Measurements from ENCODE around the gene RBM27. TPM values are rescaled to one million over a fixed set of nuclear protein-coding genes. Genes with fewer than 3 reads are reported as not detected.
"Not testable (repeated sequence)": the region's sequence is repeated elsewhere in the genome, so short reads cannot be mapped to it uniquely, and the experiment has no call there.

Gene RBM27
- total and polyA plus RNA-seq, 7 experiments from 2014 or later: 7.4 to 32.2 (median 22.2) TPM

GRCh38 chr5:146199176-146199815, 4.1 kb upstream of the RBM27 start:
- H3K4me3 Mint-ChIP-seq: no peak overlapping the region
- peaks cover 0 to 6% (median 0%) of the 10 kb centered on the region in 5 donors for H3K36me3 Mint-ChIP-seq
- H3K27me3 Mint-ChIP-seq: peaks cover 3 to 18% (median 11%) of the 10 kb centered on the region in 5 donors
- H3K9me3 ChIP-seq (ENCODE audit: control insufficient read depth in 2 of 3, low read length in 3 of 3): no peaks in the 10 kb centered on the region
- no peak for ATAC-seq
- H3K27ac ChIP-seq (ENCODE audit: low read depth, low read length): no peak overlapping the region
- H3K4me1 Mint-ChIP-seq: peaks cover 0 to 8% (median 6%) of the 10 kb centered on the region in 7 donors
- peaks cover 0 to 2% (median 0%) of the 10 kb centered on the region in 11 donors for H3K9me3 Mint-ChIP-seq
- no peak overlapping the region for H3K4me3 ChIP-seq (ENCODE audit: low read length)
- no peaks in the 10 kb centered on the region for H3K27me3 ChIP-seq (ENCODE audit: control insufficient read depth in 2 of 2, insufficient read depth in 2 of 2, low read length in 2 of 2)
- intact Hi-C loops (cut with micrococcal nuclease): no loop called here
- H3K27ac Mint-ChIP-seq: no peak overlapping the region
- POLR2A ChIA-PET: no interaction called here
- H3K4me1 ChIP-seq (ENCODE audit: control insufficient read depth in 2 of 2, insufficient read depth in 2 of 2, low read length in 2 of 2): peaks cover 0 to 4% of the 10 kb centered on the region in 2 donors
- no peaks in the 10 kb centered on the region for H3K36me3 ChIP-seq (ENCODE audit: control insufficient read depth in 2 of 3, insufficient read depth in 3 of 3, low read length in 3 of 3)
- CTCF ChIA-PET: no interaction called here
- DNase-seq: no peak

GRCh38 chr5:146201795-146202194, 1.6 kb upstream of the RBM27 start:
- H3K36me3 Mint-ChIP-seq; H3K27me3 Mint-ChIP-seq; H3K36me3 ChIP-seq (ENCODE audit: control insufficient read depth in 2 of 3, insufficient read depth in 3 of 3, low read length in 3 of 3); CTCF ChIA-PET; ATAC-seq; H3K27ac ChIP-seq (ENCODE audit: low read depth, low read length); DNase-seq; H3K27ac Mint-ChIP-seq; H3K4me3 ChIP-seq (ENCODE audit: low read length); H3K9me3 Mint-ChIP-seq; H3K27me3 ChIP-seq (ENCODE audit: control insufficient read depth in 2 of 2, insufficient read depth in 2 of 2, low read length in 2 of 2); intact Hi-C loops (cut with micrococcal nuclease); H3K9me3 ChIP-seq (ENCODE audit: control insufficient read depth in 2 of 3, low read length in 3 of 3): not testable (repeated sequence)
- peaks cover 12 to 17% of the 10 kb centered on the region in 2 donors for H3K4me1 ChIP-seq (ENCODE audit: control insufficient read depth in 2 of 2, insufficient read depth in 2 of 2, low read length in 2 of 2)
- Mint-ChIP-seq H3K4me3 (peak overlapping the region in 1 of 10 donors; percentile 19), H3K4me1 (peaks cover 2 to 17% (median 9%) of the 10 kb centered on the region in 7 donors)
- POLR2A ChIA-PET: interaction anchor here (0.6 to 2.0 kb wide), 5 partner anchors 11 to 19 kb away, joined by 3 to 16 read pairs (median 4); partner anchors contain the start of gene LARS1

GRCh38 chr5:146203872-146204192, 427 bp downstream of the RBM27 start:
- DNase-seq: peak in 2 of 9 donors; percentile 12 to 35
- Histone ChIP-seq H3K9me3 (ENCODE audit: control insufficient read depth in 2 of 3, low read length in 3 of 3) (no peaks in the 10 kb centered on the region), H3K4me3 (ENCODE audit: low read length) (peak overlapping the region; percentile 81), H3K27ac (ENCODE audit: low read depth, low read length) (peak overlapping the region; percentile 86), H3K27me3 (ENCODE audit: control insufficient read depth in 2 of 2, insufficient read depth in 2 of 2, low read length in 2 of 2) (no peaks in the 10 kb centered on the region), H3K4me1 (ENCODE audit: control insufficient read depth in 2 of 2, insufficient read depth in 2 of 2, low read length in 2 of 2) (peaks cover 12 to 17% of the 10 kb centered on the region in 2 donors), H3K36me3 (ENCODE audit: control insufficient read depth in 2 of 3, insufficient read depth in 3 of 3, low read length in 3 of 3) (no peaks in the 10 kb centered on the region)
- intact Hi-C loops (cut with micrococcal nuclease): loop anchor here (1.0 kb wide), 3 partner anchors 10 to 243 kb away; partner anchors contain the start of genes LARS1 (in 2 of the 2) and TCERG1 (in 2 of the 2)
- POLR2A ChIA-PET: interaction anchor here (2.0 kb wide), 1 partner anchor 21 kb away, joined by 16 read pairs; the partner anchor contains the start of gene LARS1
- CTCF ChIA-PET: no interaction called here
- H3K27me3 Mint-ChIP-seq: no peaks in the 10 kb centered on the region
- H3K27ac Mint-ChIP-seq: no peak overlapping the region
- no peaks in the 10 kb centered on the region for H3K9me3 Mint-ChIP-seq
- no peaks in the 10 kb centered on the region for H3K36me3 Mint-ChIP-seq
- H3K4me1 Mint-ChIP-seq: peaks cover 8 to 35% (median 25%) of the 10 kb centered on the region in 7 donors
- no peak overlapping the region for H3K4me3 Mint-ChIP-seq
- peak; percentile 20 for ATAC-seq

- Mint-ChIP-seq H3K4me3 (peak overlapping the region in 5 of 10 donors; percentile 10 to 70 (median 53)), H3K4me1 (peaks cover 21 to 52% (median 40%) of the 10 kb centered on the region in 7 donors), H3K27me3 (no peaks in the 10 kb centered on the region), H3K36me3 (peaks cover 0 to 4% (median 0%) of the 10 kb centered on the region in 5 donors), H3K27ac (no peak overlapping the region), H3K9me3 (peaks cover 0 to 1% (median 0%) of the 10 kb centered on the region in 11 donors)
- CTCF ChIA-PET: no interaction called here
- POLR2A ChIA-PET: interaction anchor here (0.8 to 1.0 kb wide), 2 partner anchors 26 to 241 kb away, joined by 3 to 4 read pairs; partner anchors contain the start of gene TCERG1
- intact Hi-C loops (cut with micrococcal nuclease): loop anchor here in 1 of 2 donors (5.0 kb wide), 1 partner anchor 42 kb away; no protein-coding TSS in a partner anchor
- Histone ChIP-seq H3K27me3 (ENCODE audit: control insufficient read depth in 2 of 2, insufficient read depth in 2 of 2, low read length in 2 of 2) (no peaks in the 10 kb centered on the region), H3K27ac (ENCODE audit: low read depth, low read length) (no peak overlapping the region), H3K4me1 (ENCODE audit: control insufficient read depth in 2 of 2, insufficient read depth in 2 of 2, low read length in 2 of 2) (peaks cover 15 to 24% of the 10 kb centered on the region in 2 donors), H3K4me3 (ENCODE audit: low read length) (peak overlapping the region; percentile 8), H3K9me3 (ENCODE audit: control insufficient read depth in 2 of 3, low read length in 3 of 3) (no peaks in the 10 kb centered on the region), H3K36me3 (ENCODE audit: control insufficient read depth in 2 of 3, insufficient read depth in 3 of 3, low read length in 3 of 3) (no peaks in the 10 kb centered on the region)
- ATAC-seq (no peak), DNase-seq (no peak)
Measured at GRCh38 chr5:146205499-146206202, 2.2 kb downstream of the RBM27 start.

GRCh38 chr5:146206257-146206656, 2.9 kb downstream of the RBM27 start:
- Histone ChIP-seq H3K27me3 (ENCODE audit: control insufficient read depth in 2 of 2, insufficient read depth in 2 of 2, low read length in 2 of 2) (no peaks in the 10 kb centered on the region), H3K36me3 (ENCODE audit: control insufficient read depth in 2 of 3, insufficient read depth in 3 of 3, low read length in 3 of 3) (no peaks in the 10 kb centered on the region), H3K4me3 (ENCODE audit: low read length) (no peak overlapping the region), H3K27ac (ENCODE audit: low read depth, low read length) (no peak overlapping the region), H3K9me3 (ENCODE audit: control insufficient read depth in 2 of 3, low read length in 3 of 3) (no peaks in the 10 kb centered on the region), H3K4me1 (ENCODE audit: control insufficient read depth in 2 of 2, insufficient read depth in 2 of 2, low read length in 2 of 2) (peaks cover 15 to 24% of the 10 kb centered on the region in 2 donors)
- intact Hi-C loops (cut with micrococcal nuclease): loop anchor here in 1 of 2 donors (5.0 kb wide), 1 partner anchor 41 kb away; no protein-coding TSS in a partner anchor
- H3K27me3 Mint-ChIP-seq: no peaks in the 10 kb centered on the region
- ChIA-PET POLR2A (no interaction called here), CTCF (interaction anchor here (0.5 kb wide), 1 partner anchor 16 kb away, joined by 4 read pairs; no protein-coding TSS in a partner anchor)
- H3K9me3 Mint-ChIP-seq: peaks cover 0 to 1% (median 0%) of the 10 kb centered on the region in 11 donors
- H3K36me3 Mint-ChIP-seq: peaks cover 0 to 4% (median 0%) of the 10 kb centered on the region in 5 donors
- DNase-seq (no peak), ATAC-seq (no peak)
- H3K27ac Mint-ChIP-seq: no peak overlapping the region
- peak overlapping the region in 6 of 10 donors; percentile 10 to 70 (median 51) for H3K4me3 Mint-ChIP-seq
- peaks cover 20 to 52% (median 40%) of the 10 kb centered on the region in 7 donors for H3K4me1 Mint-ChIP-seq

- Mint-ChIP-seq H3K4me3 (peak overlapping the region in 6 of 10 donors; percentile 9 to 76 (median 34)), H3K27me3 (no peaks in the 10 kb centered on the region), H3K36me3 (peaks cover 0 to 7% (median 0%) of the 10 kb centered on the region in 5 donors), H3K27ac (peak overlapping the region in 1 of 9 donors; percentile 7), H3K4me1 (peaks cover 21 to 65% (median 49%) of the 10 kb centered on the region in 7 donors), H3K9me3 (peaks cover 0 to 1% (median 0%) of the 10 kb centered on the region in 11 donors)
- intact Hi-C loops (cut with micrococcal nuclease): loop anchor here in 1 of 2 donors (5.0 kb wide), 1 partner anchor 38 kb away; no protein-coding TSS in a partner anchor
- Histone ChIP-seq H3K9me3 (ENCODE audit: control insufficient read depth in 2 of 3, low read length in 3 of 3) (no peaks in the 10 kb centered on the region), H3K27ac (ENCODE audit: low read depth, low read length) (no peak overlapping the region), H3K27me3 (ENCODE audit: control insufficient read depth in 2 of 2, insufficient read depth in 2 of 2, low read length in 2 of 2) (no peaks in the 10 kb centered on the region), H3K4me1 (ENCODE audit: control insufficient read depth in 2 of 2, insufficient read depth in 2 of 2, low read length in 2 of 2) (peaks cover 21 to 23% of the 10 kb centered on the region in 2 donors), H3K36me3 (ENCODE audit: control insufficient read depth in 2 of 3, insufficient read depth in 3 of 3, low read length in 3 of 3) (no peaks in the 10 kb centered on the region), H3K4me3 (ENCODE audit: low read length) (no peak overlapping the region)
- no peak for DNase-seq
- no peak for ATAC-seq
- ChIA-PET CTCF (no interaction called here), POLR2A (no interaction called here)
Measured at GRCh38 chr5:146208916-146209522, 5.6 kb downstream of the RBM27 start.

Data from naive thymus-derived CD4-positive, alpha-beta T cell (primary cell).